GM12872 (cell line): ENCODE measurements around the gene TBL3.
A peak's percentile ranks its signal among the peaks of the same experiment; 100 is the strongest.

ENCODE experiments used
- TF ChIP-seq, protein P1 (sequence below): IDR thresholded peaks from 3 replicates; pipeline ENCODE4 v1.5.1; 2011; ENCODE audit warnings: low read depth, mild to moderate bottlenecking, low read length, moderate library complexity; ENCODE audit not compliant: insufficient read depth

Gene TBL3

DNA sequence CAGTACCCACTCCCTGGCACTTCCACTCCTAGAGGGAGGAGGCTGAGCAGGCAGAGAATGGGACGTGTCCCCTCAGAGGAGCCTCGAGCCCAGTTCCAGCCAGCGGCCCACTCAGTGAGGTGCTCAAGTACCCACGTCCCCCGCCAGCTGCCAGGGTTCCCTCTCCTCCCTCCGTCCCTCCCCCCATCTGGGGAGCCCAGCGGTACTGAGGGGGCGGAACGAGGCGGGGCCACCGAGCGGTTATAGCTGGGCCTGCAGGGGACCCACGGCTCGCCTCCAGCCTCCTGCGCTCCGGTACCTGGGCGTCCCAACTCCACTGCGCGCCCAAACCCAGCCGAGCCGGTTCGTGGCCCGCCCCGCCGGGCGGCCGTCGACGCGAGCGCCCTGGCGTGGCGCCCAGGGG lies 47.7 kb downstream of the TBL3 start, which contains the start of gene NPW:
Gene NPW (plus strand): TSS at position 268 of the 403 bp plus-strand sequence.
- TF ChIP-seq, protein P1, sequence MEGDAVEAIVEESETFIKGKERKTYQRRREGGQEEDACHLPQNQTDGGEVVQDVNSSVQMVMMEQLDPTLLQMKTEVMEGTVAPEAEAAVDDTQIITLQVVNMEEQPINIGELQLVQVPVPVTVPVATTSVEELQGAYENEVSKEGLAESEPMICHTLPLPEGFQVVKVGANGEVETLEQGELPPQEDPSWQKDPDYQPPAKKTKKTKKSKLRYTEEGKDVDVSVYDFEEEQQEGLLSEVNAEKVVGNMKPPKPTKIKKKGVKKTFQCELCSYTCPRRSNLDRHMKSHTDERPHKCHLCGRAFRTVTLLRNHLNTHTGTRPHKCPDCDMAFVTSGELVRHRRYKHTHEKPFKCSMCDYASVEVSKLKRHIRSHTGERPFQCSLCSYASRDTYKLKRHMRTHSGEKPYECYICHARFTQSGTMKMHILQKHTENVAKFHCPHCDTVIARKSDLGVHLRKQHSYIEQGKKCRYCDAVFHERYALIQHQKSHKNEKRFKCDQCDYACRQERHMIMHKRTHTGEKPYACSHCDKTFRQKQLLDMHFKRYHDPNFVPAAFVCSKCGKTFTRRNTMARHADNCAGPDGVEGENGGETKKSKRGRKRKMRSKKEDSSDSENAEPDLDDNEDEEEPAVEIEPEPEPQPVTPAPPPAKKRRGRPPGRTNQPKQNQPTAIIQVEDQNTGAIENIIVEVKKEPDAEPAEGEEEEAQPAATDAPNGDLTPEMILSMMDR: no peak

DNA sequence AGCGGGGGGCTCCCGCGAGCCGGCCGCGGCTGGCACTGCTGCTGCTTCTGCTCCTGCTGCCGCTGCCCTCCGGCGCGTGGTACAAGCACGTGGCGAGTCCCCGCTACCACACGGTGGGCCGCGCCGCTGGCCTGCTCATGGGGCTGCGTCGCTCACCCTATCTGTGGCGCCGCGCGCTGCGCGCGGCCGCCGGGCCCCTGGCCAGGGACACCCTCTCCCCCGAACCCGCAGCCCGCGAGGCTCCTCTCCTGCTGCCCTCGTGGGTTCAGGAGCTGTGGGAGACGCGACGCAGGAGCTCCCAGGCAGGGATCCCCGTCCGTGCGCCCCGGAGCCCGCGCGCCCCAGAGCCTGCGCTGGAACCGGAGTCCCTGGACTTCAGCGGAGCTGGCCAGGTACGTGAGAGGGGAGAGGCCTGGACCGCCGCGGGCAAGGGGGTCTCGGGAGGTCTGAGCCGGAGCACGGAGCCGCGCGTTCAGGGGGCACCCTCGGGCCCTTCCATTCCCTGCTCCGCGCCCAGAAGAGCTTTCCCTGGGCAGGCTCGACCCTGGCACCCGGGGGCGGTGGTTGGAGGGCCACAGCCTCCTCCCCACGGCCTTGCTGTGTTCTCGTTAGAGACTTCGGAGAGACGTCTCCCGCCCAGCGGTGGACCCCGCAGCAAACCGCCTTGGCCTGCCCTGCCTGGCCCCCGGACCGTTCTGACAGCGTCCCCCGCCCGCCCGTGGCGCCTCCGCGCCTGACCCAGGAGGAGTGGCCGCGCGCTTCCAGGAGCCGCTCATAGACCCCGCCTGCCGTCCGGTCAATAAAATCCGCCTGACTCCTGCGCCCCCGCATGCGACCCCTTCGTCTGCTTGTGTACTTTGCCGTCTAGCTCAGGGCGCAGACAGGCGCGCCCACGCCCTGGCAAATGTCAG lies 48.3 kb downstream of the TBL3 start:
- TF ChIP-seq, protein P1: no peak

DNA sequence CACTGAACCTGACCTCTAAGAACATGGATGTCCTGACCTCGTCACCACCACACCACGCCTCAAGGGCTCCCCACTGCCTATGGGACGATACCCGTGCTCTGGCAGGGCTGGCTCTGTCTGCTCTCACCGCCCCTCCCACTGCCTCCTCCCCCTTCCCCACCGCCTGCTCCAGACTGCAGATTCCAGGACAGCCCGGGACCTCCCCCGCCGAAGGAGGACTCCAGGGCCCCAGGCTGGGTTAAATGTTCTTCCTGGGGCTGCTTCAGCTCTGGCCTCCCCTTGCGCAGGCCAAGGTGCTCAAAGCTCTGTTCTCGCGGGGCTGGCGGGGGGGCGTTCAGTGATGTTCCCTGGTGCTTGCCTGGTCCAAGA lies 50.9 kb downstream of the TBL3 start:
- TF ChIP-seq, protein P1: no peak

DNA sequence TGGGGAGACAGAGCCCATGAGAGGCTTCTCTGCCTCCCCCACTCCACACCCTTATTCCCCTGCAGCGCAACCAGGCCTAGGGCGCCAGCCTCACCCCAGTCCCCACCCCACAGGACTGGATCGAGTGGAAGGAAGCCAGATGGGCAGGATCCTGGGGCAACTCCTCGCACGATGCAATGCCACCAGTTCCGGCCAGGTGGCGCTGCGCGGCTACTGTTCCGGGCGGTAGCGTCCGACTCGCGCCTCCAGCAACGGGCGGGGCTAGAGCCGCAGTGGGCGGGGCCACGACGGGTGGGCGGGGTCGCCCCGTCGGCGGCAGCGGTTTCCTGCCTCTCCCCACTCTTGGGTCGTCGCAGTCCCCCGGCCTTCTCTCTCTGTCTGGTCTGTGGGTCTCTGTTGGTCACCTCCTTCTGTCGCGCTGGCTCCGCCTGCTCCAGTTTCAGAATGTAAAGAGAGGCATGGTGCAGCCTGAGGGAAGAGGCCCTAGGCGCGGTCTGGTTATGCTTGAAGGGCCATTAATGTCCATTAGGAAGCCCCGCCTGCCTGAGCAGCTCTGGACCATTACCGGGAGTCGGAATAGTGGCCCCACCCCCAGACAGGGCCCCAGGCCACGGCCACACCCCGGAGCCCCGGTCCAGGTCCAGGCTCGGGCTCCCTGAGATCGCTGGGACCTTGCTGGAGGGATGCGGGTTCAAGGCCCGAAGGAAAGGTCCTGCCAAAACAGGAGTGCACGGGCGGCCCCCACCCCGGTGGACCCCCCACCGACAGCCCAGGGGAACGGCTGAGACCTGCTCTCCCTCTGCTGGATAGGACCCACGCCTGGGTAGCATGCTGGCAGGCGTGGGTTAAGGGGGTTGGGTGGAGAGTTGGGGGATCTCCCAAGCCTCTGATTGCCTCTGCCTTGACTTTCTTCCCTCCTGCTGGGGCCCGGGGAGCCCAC lies 51.5 kb downstream of the TBL3 start:
- TF ChIP-seq, protein P1: peak; percentile 98

DNA sequence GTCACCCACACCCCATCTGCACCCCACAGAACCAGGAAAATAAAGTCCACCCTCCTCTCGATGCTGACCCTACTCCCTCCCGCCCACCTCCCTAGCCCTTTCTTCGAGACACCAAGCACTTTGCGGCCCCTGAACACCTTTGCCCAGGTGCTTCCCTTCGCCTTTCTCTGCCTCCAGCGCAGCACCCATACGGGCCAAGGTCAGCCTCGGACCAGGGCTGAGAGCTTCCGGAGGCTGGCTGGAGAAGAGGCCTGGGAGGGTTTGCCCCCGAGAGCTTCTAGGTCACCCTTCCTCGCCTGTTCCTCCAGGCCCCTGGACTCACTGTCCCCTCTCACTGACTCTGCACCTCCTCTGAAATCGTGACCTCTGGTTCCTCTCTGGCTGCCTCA lies 52.2 kb downstream of the TBL3 start:
- TF ChIP-seq, protein P1: no peak

DNA sequence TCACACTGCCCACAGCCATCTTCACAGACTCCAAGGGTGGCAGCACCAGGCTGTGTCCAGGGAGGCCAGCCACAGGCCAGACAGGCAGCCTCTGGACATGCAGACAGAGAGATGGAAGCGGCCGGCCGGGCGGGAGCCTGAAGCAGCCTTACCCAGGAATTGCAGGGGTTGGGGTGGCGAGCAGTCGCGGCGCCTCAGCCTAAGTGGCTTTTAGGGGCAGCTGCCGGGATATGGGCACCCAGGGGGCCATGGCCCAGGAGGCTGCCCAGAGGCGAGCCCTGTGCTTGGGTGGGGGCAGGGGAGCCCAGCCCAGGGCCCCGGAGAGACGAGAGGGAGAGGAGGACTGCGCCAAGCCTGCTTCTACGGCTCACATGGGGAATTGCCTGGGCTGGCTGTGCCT lies 53.4 kb downstream of the TBL3 start:
- TF ChIP-seq, protein P1: no peak

DNA sequence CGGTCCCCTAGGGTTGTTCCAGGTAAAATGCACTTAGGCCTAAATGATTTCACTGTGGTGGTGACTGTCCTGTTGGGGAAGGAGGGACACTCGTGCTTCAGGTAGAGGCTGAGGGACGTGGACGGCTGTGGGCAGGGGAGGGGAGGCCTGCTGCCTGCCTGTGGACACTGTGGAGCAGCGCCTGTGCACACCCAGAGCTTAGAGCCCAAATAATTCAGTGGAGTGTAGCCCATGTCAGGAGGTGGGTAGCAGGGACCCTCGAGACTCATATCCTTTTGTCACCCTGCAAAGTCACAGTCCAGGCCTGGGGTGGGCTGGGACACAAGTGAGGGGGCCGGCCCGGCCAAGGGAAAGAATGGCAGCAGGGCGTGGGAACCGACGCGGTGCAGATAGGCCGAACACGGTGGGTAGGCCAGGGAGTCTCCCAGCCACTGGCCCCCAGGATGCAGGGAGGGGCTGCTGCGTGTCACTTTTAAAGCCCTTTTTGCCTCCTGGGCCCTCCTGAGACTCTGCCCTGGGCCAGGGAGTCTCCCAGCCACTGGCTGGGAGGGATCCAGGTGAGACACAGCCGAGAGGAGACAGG lies 54.1 kb downstream of the TBL3 start:
- TF ChIP-seq, protein P1: no peak
